ENCODE measurements around the gene KCNK5. TPM values are rescaled to one million over a fixed set of nuclear protein-coding genes. Genes with fewer than 3 reads are reported as not detected.

Gene KCNK5
- total RNA-seq, 2 experiments from 2014 or later: 0.30 to 0.47 TPM

DNA sequence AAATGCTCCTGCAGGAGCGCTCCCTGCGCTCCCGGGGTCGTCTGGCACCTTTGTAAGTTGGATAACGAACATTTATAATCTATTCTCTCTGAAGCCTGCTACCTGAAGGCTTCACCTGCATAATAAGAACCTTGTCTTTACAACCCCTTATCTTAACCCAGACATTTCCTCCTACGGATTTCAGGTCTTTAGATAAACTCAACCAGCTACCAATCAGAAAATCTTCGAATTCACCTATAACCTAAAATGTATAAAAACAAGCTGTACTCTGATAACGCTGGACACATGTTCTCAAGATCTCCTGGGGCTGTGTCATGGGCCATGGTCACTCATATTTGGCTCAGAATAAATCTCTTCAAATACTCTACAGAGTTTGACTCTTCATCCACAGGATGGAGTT is 4.1 kb upstream of the KCNK5 start:
- Histone ChIP-seq H3K27me3 (ENCODE audit: control insufficient read depth in 1 of 2, insufficient read depth in 2 of 2, low read length in 2 of 2) (peaks cover under 1 to 8% of the 10 kb centered on the region in 2 experiments), H3K27ac (ENCODE audit: low read depth in 1 of 2, low read length in 2 of 2) (no peak overlapping the region), H3K36me3 (ENCODE audit: insufficient read depth, low read length) (no peaks in the 10 kb centered on the region), H3K9me3 (ENCODE audit: control insufficient read depth in 1 of 2, insufficient read depth in 1 of 2, low read length in 2 of 2) (no peaks in the 10 kb centered on the region), H3K4me3 (ENCODE audit: low read length) (no peak overlapping the region), H3K4me1 (ENCODE audit: insufficient read depth, low read length) (peaks cover 16% of the 10 kb centered on the region)
- Mint-ChIP-seq H3K9me3 (no peaks in the 10 kb centered on the region), H3K4me3 (no peak overlapping the region), H3K27ac (no peak overlapping the region), H3K36me3 (ENCODE audit: low read depth) (no peaks in the 10 kb centered on the region), H3K4me1 (ENCODE audit: low read depth) (peaks cover under 1% of the 10 kb centered on the region), H3K27me3 (no peaks in the 10 kb centered on the region)
- intact Hi-C loops (cut with DNase I, micrococcal nuclease): loop anchor here in 1 of 2 experiments (5.0 kb wide), 1 partner anchor 116 kb away; the partner anchor contains the start of gene SAYSD1
- TF ChIP-seq, protein P1, sequence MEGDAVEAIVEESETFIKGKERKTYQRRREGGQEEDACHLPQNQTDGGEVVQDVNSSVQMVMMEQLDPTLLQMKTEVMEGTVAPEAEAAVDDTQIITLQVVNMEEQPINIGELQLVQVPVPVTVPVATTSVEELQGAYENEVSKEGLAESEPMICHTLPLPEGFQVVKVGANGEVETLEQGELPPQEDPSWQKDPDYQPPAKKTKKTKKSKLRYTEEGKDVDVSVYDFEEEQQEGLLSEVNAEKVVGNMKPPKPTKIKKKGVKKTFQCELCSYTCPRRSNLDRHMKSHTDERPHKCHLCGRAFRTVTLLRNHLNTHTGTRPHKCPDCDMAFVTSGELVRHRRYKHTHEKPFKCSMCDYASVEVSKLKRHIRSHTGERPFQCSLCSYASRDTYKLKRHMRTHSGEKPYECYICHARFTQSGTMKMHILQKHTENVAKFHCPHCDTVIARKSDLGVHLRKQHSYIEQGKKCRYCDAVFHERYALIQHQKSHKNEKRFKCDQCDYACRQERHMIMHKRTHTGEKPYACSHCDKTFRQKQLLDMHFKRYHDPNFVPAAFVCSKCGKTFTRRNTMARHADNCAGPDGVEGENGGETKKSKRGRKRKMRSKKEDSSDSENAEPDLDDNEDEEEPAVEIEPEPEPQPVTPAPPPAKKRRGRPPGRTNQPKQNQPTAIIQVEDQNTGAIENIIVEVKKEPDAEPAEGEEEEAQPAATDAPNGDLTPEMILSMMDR (IDR thresholded peaks at IDR 0.05): no peak
- ATAC-seq (ENCODE audit: poor library complexity) (no peak), DNase-seq (no peak)
- ChIA-PET CTCF (no interaction called here), POLR2A (no interaction called here)

DNA sequence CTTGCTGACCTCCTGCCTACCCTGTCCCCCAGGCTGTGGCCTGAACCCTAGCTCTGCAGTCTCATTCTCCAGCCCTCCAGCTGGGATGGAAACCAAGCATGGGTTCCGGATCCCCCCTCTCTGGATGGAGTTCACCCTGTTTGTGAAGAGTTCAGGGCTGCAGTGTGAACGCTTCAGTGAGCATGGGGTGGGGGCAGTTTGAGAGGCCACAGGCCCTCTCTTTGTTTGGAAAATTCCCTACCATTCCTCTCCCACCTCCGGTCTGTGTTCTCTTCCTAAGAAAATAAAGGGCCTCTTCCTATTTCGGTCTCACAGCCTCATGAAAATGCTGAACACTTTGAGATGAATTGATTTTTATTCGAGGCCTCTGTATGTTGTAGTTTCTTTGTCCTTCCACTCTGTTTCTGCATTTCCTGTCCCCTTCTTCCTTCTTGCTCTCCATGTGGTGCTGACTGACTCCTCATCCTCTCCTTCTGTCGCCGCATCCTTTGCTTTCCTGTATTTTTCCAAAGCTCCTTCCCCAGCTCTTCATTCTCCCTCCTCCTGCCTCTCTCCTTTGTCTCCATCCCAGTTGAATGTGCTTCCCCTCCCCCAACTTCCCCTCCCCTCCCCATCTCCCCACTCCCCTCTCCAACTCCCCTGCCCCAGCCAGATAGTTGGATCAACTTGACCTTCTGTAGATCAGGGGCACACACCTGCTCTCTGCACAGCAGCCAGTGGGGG is 2.4 kb upstream of the KCNK5 start:
- intact Hi-C loops (cut with DNase I, micrococcal nuclease): loop anchor here in 1 of 2 experiments (5.0 kb wide), 1 partner anchor 114 kb away; the partner anchor contains the start of gene SAYSD1
- no peaks in the 10 kb centered on the region for H3K9me3 ChIP-seq (ENCODE audit: control insufficient read depth in 1 of 2, insufficient read depth in 1 of 2, low read length in 2 of 2)
- peaks cover 30% of the 10 kb centered on the region for H3K4me1 ChIP-seq (ENCODE audit: insufficient read depth, low read length)
- no peaks in the 10 kb centered on the region for H3K27me3 Mint-ChIP-seq
- no peak overlapping the region for H3K4me3 ChIP-seq (ENCODE audit: low read length)
- no peak overlapping the region for H3K27ac Mint-ChIP-seq
- peak overlapping the region; percentile 46 for H3K4me3 Mint-ChIP-seq
- no peak for DNase-seq
- ATAC-seq (ENCODE audit: poor library complexity): no peak
- peaks cover 17% of the 10 kb centered on the region for H3K4me1 Mint-ChIP-seq (ENCODE audit: low read depth)
- no peaks in the 10 kb centered on the region for H3K9me3 Mint-ChIP-seq
- peaks cover 6 to 8% of the 10 kb centered on the region in 2 experiments for H3K27me3 ChIP-seq (ENCODE audit: control insufficient read depth in 1 of 2, insufficient read depth in 2 of 2, low read length in 2 of 2)
- H3K36me3 ChIP-seq (ENCODE audit: insufficient read depth, low read length): no peaks in the 10 kb centered on the region
- CTCF ChIA-PET: no interaction called here
- H3K36me3 Mint-ChIP-seq (ENCODE audit: low read depth): no peaks in the 10 kb centered on the region
- no peak overlapping the region for H3K27ac ChIP-seq (ENCODE audit: low read depth in 1 of 2, low read length in 2 of 2)
- POLR2A ChIA-PET: no interaction called here
- TF ChIP-seq, protein P1 (IDR thresholded peaks at IDR 0.05): no peak

DNA sequence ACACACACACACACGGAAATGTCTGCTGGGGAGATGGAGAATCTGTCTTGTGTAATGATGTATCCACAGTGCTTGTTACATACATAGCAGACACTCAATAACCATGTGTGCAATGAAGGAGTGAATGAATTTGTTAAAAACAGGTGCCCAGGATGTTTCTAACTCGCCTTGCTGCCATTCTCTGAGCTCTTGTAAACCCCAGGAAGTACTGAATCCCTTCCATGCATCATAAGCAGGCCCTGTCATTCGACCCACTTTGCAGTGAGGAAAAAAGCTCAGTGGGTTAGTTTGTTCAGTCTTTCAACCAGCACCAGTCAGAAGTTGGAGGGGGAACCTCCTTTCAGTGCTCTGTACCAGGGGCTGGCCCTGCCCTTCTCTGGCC is 1.4 kb upstream of the KCNK5 start:
- Mint-ChIP-seq H3K4me3 (peak overlapping the region; percentile 46), H3K4me1 (ENCODE audit: low read depth) (peaks cover 27% of the 10 kb centered on the region), H3K27me3 (no peaks in the 10 kb centered on the region), H3K9me3 (no peaks in the 10 kb centered on the region), H3K27ac (no peak overlapping the region), H3K36me3 (ENCODE audit: low read depth) (no peaks in the 10 kb centered on the region)
- Histone ChIP-seq H3K4me1 (ENCODE audit: insufficient read depth, low read length) (peaks cover 40% of the 10 kb centered on the region), H3K27me3 (ENCODE audit: control insufficient read depth in 1 of 2, insufficient read depth in 2 of 2, low read length in 2 of 2) (peaks cover 6 to 8% of the 10 kb centered on the region in 2 experiments), H3K4me3 (ENCODE audit: low read length) (no peak overlapping the region), H3K9me3 (ENCODE audit: control insufficient read depth in 1 of 2, insufficient read depth in 1 of 2, low read length in 2 of 2) (no peaks in the 10 kb centered on the region), H3K27ac (ENCODE audit: low read depth in 1 of 2, low read length in 2 of 2) (no peak overlapping the region), H3K36me3 (ENCODE audit: insufficient read depth, low read length) (no peaks in the 10 kb centered on the region)
- ATAC-seq (ENCODE audit: poor library complexity) (no peak), DNase-seq (no peak)
- TF ChIP-seq, protein P1 (IDR thresholded peaks at IDR 0.05): no peak
- ChIA-PET POLR2A (no interaction called here), CTCF (no interaction called here)
- intact Hi-C loops (cut with DNase I, micrococcal nuclease): loop anchor here in 1 of 2 experiments (5.0 kb wide), 1 partner anchor 113 kb away; the partner anchor contains the start of gene SAYSD1

All from CD4-positive, alpha-beta T cell (primary cell).